ENCODE measurements around the gene HGF. TPM values are rescaled to one million over a fixed set of nuclear protein-coding genes. Genes with fewer than 3 reads are reported as not detected.

The HGF gene
- total and polyA plus RNA-seq, 2 experiments from 2014 or later = 13.4 to 33.2 TPM

GRCh38 chr7:81657551-81657950 is 112.3 kb downstream of the HGF start:
- H3K4me3 ChIP-seq = no peak overlapping the region
- no peaks in the 10 kb centered on the region for H3K4me1 ChIP-seq (ENCODE audit: insufficient read depth)
- H3K9me3 ChIP-seq (ENCODE audit: low read depth) = no peaks in the 10 kb centered on the region
- H3K79me2 ChIP-seq = no peaks in the 10 kb centered on the region
- H4K20me1 ChIP-seq (ENCODE audit: insufficient read depth, poor library complexity, severe bottlenecking) = no peaks in the 10 kb centered on the region
- no peak overlapping the region for H3K4me2 ChIP-seq
- no peaks in the 10 kb centered on the region for H3K9me2 ChIP-seq (replicated peaks; ENCODE audit: insufficient read depth)
- TF ChIP-seq CTCF (IDR thresholded peaks at IDR 0.05; ENCODE audit: poor library complexity) = no peak
- TF ChIP-seq EZH2 (IDR thresholded peaks at IDR 0.05; ENCODE audit: borderline replicate concordance) = no peak
- no peak for TF ChIP-seq EZH2phosphoT487 (IDR thresholded peaks at IDR 0.05; ENCODE audit: low read depth, severe bottlenecking, unreplicated experiment)
- H3K27ac ChIP-seq = no peak overlapping the region
- no peaks in the 10 kb centered on the region for H3K36me3 ChIP-seq (replicated peaks; ENCODE audit: insufficient read depth, low read depth)
- H2AFZ ChIP-seq = no peak overlapping the region
- DNase-seq (ENCODE audit: low spot score) = no peak
- no peaks in the 10 kb centered on the region for H3K27me3 ChIP-seq

GRCh38 chr7:81655271-81655670 is 114.6 kb downstream of the HGF start:
- Histone ChIP-seq H3K27ac (no peak overlapping the region), H2AFZ (no peak overlapping the region), H3K4me3 (no peak overlapping the region), H3K36me3 (replicated peaks; ENCODE audit: insufficient read depth, low read depth) (no peaks in the 10 kb centered on the region), H3K27me3 (no peaks in the 10 kb centered on the region), H3K4me2 (no peak overlapping the region), H3K9me2 (replicated peaks; ENCODE audit: insufficient read depth) (no peaks in the 10 kb centered on the region), H3K4me1 (ENCODE audit: insufficient read depth) (no peaks in the 10 kb centered on the region), H3K79me2 (no peaks in the 10 kb centered on the region), H4K20me1 (ENCODE audit: insufficient read depth, poor library complexity, severe bottlenecking) (no peaks in the 10 kb centered on the region), H3K9me3 (ENCODE audit: low read depth) (no peaks in the 10 kb centered on the region)
- TF ChIP-seq EZH2 (IDR thresholded peaks at IDR 0.05; ENCODE audit: borderline replicate concordance) (no peak), EZH2phosphoT487 (IDR thresholded peaks at IDR 0.05; ENCODE audit: low read depth, severe bottlenecking, unreplicated experiment) (no peak)
- WGBS (ENCODE audit: low lambda C conversion rate, missing lambda C conversion rate) = 100% methylated on average over 1 of the region's 1 CpG
- no peak for DNase-seq (ENCODE audit: low spot score)

GRCh38 chr7:81652225-81652624 is 117.6 kb downstream of the HGF start:
- H3K27me3 ChIP-seq = no peaks in the 10 kb centered on the region
- no peak for DNase-seq (ENCODE audit: low spot score)
- H3K36me3 ChIP-seq (replicated peaks; ENCODE audit: insufficient read depth, low read depth) = no peaks in the 10 kb centered on the region
- H3K79me2 ChIP-seq = no peaks in the 10 kb centered on the region
- H4K20me1 ChIP-seq (ENCODE audit: insufficient read depth, poor library complexity, severe bottlenecking) = no peaks in the 10 kb centered on the region
- H3K27ac ChIP-seq = no peak overlapping the region
- no peak overlapping the region for H3K4me3 ChIP-seq
- TF ChIP-seq EZH2 (IDR thresholded peaks at IDR 0.05; ENCODE audit: borderline replicate concordance) (no peak), EZH2phosphoT487 (IDR thresholded peaks at IDR 0.05; ENCODE audit: low read depth, severe bottlenecking, unreplicated experiment) (no peak), CTCF (IDR thresholded peaks at IDR 0.05; ENCODE audit: poor library complexity) (no peak)
- WGBS (ENCODE audit: low lambda C conversion rate, missing lambda C conversion rate) = 91% methylated on average over 1 of the region's 1 CpG
- no peak overlapping the region for H3K4me2 ChIP-seq
- H2AFZ ChIP-seq = no peak overlapping the region
- no peaks in the 10 kb centered on the region for H3K9me2 ChIP-seq (replicated peaks; ENCODE audit: insufficient read depth)
- no peaks in the 10 kb centered on the region for H3K4me1 ChIP-seq (ENCODE audit: insufficient read depth)
- H3K9me3 ChIP-seq (ENCODE audit: low read depth) = no peaks in the 10 kb centered on the region

All from hepatocyte (in vitro differentiated cells).